HG03469 (cell line): ENCODE measurements around the gene CTU2.
"Not testable (repeated sequence)": the region's sequence is repeated elsewhere in the genome, so short reads cannot be mapped to it uniquely, and the experiment has no call there.

Source experiments
- ATAC-seq: cut with Tn5 transposase; IDR thresholded peaks from one replicate; pipeline ENCODE4 v1.9.1; 2021; ENCODE audit warnings: mild to moderate bottlenecking, moderate library complexity, moderate number of reproducible peaks; ENCODE audit not compliant: unreplicated experiment

CTU2 gene

DNA sequence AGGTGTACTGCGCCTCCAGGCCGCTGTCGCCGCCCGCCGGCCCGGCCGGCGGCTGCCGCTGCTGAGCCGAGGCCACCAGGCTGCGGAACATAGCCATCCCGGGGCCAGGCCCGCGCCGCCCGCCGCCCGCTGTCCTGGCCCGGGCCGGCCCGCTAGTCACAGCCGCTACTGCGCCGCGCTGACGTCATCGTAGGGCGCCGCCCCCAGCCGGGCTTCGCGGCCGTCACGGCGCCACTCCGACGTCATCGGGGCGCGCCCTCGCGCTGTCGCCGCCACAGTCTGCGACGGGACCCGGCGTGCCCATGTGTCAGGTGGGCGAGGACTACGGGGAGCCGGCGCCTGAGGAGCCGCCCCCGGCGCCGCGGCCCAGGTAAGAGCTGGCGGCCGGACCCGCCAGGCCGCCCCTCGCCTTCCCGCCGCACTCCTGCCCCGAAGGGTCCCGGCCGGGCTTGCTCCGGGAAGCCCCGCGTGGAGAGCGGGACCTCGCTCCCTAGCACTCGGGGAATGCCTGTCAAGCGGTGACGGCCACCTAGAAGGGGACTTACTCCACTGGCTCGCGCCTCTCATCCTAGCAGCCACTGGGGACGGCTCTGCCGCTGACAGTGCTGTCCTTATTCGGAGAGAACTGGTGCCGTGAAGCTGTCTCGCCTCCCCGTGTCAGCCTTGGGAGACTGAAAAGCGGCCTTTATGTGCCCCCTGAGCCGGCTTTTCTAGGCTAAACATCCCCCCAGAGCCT lies at the start of gene CTU2, which contains the start of gene RNF166:
Gene CTU2 (plus strand): TSS at position 275 of the 736 bp plus-strand sequence. CDS start 28 bp downstream, at position 303.
Gene RNF166 (minus strand): TSS at position 180 of the 736 bp plus-strand sequence. CDS start 83 bp downstream, at position 97.
- ATAC-seq: peak; percentile 44

DNA sequence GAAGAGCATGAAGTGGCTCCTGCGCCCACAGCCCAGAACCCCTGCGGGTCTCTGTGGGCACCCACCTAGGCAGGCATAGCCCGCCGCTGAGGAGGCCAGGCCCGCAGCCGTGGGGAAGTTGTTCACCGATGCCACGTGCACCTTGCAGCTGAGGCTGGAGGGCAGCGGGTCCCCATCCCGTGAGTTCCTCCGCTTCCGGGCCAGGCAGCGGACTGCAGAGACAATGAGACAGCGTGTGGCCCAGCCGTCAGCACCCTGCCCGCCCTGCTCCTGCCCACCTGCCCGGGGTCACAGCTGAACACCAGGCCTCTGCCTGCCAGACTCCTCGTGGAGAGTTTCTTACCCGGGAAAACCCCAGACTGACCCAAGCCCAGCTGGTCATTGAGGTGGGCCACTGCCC lies 48.9 kb upstream of the CTU2 start:
- no peak for ATAC-seq

DNA sequence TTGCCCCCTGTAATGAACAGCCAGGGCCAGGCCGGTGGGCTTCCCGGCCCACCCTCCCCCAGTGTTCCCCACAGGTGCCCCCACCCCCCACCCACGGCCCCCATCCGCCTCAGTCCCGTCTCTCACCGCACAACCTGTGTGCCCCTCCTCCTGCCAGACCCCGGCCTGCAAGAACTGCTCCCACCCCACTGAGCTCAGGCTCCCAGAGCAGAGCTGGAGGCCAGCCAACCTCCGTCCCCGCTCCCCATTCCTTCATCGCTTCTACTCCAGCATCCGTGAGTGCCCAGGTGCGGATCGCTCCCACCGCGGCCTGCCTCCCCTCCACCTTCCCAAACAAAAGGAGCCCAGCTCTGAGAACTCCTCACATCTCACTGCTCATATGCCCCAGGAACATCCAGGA lies 47.6 kb upstream of the CTU2 start:
- no peak for ATAC-seq

DNA sequence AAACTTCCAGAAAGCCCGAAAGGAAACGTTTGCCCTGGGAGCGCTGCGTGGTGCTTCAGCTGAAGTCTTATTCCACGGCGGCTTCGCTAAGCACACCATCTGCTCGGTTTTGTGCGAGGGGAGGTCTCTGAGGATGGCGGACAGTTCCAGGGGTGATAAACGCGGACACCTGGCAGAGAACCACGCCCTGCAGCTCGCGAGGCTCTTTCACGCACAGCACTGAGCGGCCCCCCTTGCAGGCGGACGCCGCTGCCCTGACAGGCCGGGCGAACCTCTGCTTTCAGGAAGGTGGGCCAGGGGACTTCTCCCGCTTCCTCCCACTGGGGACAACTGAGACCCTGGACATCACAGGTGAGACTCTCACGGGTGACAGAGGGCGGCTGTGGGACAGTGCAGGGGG lies 47.1 kb upstream of the CTU2 start:
- ATAC-seq: no peak

DNA sequence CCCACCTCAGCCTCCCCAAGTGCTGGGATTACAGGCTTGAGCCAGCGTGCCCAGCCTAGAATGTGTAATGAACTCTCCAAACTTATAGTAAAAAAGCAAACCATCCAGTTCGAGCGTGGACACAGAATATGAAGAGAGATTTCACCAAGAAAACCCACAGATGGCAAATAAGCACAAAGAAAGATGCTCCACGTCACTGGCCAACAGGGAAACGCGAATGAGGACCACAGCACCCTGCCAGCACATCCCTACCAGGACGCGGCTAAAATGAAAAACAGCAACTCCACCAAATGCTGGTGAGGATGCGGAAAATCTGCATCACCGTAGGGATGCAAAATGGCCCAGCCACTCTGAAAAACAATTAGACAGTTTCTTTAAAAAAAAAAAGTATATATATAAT lies 44.8 kb upstream of the CTU2 start:
- ATAC-seq: no peak

DNA sequence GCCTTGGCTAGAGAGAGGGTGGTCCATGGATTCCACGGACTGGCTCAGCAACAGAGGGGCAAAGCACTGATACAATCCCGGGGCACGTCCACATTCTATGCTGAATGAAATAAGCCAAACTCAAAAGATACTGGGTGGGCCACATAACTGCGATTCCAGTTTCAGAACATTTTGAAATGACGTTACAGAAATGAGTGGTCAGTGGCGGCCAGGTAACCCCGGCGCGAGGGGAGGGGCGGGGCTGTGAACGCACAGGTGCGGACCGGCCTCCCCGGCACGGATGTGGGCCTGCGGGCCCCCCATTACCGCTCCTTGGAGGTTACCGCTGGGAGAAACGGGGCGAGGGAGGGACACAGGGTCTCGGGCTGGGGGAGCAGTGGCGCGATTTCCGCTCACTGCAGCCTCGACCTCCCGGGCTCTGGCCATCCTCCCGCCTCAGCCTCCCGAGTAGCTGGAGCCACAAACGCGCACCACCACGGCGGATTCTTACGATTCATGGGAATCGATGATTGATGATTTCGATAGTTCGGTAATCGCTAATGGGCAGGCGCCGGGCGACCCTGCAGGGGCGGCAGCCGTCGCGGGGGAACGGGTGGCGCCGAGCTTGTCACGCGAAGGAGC lies 44.0 kb upstream of the CTU2 start:
- ATAC-seq: no peak

DNA sequence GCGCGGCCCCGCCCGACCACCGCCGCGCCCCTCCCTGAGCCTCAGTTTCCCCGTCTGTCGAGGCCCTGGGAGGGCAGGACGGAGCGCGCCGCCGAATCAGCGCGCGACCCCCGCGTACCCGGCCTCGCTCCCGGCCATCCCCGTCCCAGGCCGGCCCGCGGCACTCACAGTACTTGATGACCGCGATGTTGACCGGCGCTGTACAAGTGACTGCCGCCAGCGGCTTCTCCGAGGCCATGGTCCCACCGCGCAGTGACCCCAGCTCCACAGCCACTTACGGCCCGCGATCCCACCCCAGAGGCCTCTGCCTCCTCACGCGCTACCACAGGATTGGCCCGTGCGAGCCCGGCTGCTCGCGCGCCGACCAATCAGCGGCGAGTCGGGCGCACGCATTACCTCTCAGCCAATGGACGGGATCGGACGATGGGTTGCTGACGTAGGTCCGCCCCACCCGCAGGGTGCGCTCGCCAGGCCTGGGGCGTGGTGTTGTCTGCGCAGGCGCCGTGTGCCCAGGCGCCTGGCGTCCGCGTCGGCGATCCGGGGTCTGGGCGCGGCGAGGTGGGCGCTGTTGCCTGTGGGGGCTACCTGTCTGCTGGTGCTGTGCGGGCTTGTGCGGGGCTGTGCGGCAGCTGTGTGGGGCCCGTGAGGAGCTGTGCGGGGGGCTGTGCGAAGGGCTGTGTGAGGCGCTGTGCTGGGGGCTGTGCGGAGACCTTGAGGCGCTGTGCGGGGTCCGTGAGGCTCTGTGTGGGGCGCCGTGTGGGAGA lies 43.3 kb upstream of the CTU2 start, which contains the start of gene MVD:
Gene MVD (minus strand): TSS at position 249 of the 764 bp plus-strand sequence. CDS start 11 bp downstream, at position 238.
- ATAC-seq: peak; percentile 88

DNA sequence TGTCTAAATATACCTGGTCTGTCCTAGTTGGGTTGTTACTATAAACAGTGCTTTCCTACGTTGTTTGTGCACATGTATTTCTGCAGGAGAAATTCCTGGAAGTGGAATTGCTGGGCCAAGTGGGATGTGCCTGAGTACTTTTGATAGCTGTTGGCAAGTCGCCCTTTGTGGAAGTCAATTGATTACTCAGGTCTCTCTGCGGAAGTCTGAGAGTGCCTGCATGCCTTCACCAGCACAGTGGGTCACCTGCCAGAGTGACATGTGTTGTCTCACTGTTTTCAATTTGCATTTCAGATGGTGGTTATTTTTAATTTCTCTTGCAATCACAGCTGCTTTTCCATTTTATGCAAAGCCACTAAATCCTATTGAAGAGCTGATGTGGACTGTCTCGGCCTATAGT lies 41.2 kb upstream of the CTU2 start:
- no peak for ATAC-seq

DNA sequence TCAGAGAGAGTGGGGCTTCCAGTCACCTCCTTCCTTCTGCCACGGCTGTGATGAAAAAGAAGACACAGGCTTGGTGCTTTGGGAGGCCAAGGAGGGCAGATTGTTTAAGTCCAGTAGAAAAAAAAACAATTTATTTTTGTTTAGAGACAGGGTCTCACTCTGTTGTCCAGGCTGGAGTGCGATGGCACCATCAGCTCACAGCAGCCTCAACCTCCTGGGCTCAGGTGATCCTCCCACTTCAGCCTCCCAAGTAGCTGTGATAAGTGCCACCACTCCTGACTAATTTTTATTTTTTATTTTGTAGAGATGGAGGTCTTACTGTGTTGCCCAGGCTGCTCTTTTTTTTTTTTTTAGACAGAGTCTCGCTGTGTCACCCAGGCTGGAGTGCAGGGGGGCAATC lies 40.7 kb upstream of the CTU2 start:
- no peak for ATAC-seq

DNA sequence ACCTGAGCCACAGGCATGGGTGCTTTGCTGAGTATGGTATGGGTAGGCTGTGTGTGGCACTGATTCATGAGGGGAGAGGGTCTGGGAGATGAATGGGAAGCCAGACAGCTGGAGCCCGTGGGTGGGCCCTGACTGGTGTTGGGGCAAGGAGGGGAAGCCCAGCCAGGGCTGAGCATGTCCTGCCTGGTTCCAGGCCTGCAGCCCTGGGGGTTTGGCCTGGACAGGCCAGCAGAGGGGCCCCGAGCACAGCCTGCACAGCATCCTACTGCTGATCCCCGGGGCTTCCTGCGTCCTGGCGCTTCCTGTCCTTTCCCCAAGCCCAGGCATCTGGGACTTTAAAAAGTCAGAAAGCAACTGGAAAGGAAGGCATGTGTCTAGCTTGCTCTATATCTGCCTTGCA lies 38.8 kb upstream of the CTU2 start:
- no peak for ATAC-seq

DNA sequence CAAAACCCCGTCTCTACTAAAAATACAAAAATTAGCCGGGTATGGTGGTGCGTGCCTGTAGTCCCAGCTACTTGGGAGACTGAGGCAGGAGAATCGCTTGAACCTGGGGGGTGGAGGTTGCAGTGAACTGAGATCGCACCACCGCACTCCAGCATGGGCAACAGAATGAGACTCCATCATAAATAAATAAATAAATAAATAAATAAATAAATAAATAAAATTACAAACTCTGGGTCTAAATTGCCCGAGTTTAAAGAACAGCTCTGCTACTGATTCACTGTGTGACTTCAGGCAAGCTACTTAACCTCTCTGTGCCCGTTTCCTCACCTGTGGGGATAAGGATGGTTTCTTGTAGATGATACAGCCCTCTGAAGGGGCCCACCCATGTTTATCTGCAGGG lies 36.8 kb upstream of the CTU2 start:
- not testable (repeated sequence) for ATAC-seq

DNA sequence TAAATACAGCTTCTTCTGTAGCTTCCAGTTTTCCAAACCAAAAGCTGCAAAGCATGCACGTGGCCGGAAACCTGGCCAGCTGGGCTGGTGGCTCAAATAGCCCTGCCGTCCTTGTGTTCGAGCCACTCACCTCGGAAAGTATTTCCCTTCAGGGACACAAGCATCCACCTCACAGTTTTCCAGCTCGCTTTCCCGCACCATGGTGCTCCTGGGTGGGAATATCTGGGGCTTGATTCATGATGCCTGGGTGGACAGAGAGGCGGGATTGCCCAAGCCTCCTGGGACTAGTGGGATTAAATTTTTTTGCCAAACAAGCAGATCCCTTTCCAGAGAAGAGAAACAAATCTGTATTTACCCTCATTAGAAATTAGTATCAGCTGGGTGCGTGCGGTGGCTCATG lies 36.3 kb upstream of the CTU2 start:
- ATAC-seq: no peak

DNA sequence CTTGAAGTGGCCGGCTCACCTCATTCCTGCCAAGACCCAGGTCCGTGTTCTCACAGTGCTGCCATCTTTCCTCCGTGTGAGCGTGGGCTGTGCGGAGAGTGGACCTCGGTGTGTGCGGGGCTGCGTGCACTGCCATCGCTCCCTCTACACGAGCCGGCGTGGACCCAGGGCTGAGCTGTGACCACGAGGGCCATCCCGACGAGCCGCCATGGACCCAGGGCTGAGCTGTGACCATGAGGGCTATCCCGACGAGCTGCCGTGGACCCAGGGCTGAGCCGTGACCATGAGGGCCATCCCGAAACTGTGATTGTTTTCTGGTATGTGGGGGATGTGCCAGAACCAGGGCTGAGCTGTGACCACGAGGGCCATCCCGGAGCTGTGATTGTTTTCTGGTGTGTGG lies 34.5 kb upstream of the CTU2 start:
- ATAC-seq: no peak

DNA sequence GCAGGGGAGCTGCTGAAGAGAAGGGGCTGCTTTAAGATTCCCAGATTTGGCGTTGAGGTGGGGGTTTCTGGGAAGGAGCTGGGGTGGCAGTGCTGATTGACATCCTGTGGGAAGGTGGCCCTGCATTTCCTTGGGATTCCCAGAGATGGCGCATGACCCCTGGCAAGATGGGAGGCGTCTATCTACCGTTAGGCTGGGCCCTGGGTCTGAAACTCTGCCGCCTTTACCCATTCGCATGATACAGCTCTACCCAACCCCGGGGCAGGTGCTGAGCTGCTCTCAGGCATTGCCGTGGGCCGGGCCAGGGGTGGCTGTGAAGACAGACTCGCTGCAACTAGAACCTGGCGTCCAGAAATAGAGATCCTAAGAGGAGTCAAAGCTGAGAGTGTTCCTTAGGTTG lies 33.5 kb upstream of the CTU2 start:
- no peak for ATAC-seq

DNA sequence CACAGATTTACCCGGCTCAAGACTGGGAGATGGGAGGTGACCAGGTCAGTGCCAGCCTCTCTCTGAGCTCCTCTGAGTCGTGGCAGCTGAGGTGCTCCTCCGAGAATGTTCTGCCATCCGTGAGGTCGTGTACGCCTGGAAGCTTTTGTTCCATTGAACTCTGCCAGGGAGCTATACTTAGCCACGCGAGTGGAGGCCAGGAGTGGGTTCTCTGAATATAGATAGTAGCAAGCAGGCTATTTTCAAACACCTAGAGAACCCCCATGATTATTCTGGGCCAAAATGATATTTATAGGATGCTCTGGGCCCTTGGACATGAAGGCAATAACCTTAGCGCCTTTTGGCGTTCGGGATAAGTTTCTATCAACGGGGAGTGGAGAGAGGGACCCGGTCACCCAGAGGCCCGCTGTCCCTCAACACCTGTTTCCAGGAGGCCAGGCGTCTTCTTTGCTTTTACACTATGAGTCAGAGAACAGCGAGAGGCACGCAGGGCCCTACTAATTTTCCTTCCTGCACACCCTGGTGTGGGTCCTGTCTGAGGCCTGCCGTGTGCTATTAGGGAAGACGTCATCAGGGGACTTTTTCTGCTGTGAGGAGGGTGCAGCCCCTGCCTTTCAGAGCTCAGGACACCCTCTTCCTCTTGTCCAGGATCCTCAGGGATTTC lies 32.5 kb upstream of the CTU2 start:
- no peak for ATAC-seq

DNA sequence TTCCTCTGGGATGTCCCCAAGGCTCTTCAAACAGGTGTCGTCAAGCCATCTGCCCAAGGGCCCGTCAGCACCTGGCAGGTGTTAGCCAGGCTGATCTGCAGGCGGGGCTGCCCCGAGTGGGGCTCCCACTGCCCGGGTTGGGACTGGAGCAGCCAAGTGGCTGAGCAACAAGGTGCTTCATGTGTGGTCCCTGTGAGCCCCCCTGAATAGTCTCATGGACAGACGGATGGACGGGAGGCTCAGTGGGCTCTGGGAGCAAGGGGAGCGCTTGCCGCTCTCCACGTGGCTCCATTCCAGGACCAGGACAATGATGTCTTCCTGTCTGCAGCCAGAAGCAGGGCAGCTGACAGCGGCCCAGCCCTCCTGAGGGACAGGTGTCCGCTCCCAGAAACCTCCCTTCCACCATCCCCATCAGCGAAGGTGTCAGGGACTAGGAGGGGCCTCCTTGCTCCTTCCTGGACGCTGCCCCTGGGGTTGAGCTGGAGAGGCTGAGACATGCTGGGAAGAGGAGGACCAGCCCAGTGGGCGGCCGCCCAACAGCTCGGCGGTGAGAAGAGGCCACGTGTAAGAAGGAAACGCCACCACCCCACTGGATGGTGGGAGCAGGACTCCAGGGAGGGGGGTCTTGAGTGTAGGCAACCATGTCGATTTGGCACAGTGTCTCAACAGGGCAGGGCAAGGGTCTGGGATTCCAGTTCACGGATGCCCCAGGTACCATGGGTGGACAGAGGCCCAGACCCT lies 29.6 kb upstream of the CTU2 start:
- ATAC-seq: no peak

DNA sequence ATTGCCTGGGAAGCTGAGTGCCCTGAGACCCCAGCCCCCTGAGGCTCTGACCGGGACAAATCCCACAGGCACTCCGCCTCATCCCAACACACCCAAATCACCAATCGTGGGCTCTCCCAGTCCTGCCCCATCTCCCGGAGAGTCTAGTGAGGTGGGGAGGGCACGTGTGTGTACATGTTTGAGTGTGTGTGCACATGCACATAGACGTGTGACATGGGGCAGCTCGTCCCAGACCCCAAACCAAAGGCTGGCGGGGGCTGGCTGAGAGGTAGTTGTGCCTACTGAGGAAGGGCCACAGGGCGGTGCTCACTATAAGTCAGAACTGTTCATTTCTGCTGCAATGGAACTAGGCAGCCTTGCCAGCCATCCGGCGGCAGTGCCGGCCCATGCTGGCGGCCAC lies 28.6 kb upstream of the CTU2 start:
- ATAC-seq: no peak

DNA sequence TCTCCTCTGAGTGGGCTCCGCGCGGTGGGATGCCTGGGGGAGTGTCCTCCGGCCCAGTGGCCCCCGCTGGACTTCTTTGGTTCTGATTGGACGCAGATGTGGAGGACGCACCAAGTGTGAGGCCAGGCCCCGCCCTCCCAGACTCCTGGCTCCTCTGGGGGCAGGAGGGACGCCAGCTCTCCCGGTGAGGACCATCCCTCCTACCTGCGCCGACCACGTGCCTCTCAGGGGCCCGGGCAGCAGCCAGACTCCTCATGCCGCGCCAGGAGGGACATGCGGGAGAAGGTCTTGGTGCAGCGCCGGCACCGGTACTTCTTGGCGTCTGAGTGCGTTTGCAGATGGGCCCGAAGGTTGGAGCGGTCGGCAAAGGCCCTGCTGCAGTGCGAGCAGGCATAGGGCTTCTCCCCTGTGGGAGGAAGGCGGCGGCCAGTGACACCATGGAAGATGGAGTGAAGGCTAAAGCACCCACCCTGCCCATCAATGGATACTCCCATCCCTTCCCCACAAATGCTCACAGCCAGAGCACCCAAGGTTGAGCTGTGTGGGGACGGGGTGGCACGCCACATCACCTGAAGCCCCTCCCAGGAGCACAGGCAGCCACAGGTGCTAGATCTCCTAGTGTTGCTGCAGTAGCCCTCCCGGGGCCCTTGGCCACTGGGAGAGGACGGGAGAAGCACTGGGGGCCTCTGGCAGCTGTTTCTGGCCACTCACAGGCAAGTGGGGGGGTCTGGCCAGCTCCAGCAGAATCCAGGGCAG lies 27.9 kb upstream of the CTU2 start:
- no peak for ATAC-seq

DNA sequence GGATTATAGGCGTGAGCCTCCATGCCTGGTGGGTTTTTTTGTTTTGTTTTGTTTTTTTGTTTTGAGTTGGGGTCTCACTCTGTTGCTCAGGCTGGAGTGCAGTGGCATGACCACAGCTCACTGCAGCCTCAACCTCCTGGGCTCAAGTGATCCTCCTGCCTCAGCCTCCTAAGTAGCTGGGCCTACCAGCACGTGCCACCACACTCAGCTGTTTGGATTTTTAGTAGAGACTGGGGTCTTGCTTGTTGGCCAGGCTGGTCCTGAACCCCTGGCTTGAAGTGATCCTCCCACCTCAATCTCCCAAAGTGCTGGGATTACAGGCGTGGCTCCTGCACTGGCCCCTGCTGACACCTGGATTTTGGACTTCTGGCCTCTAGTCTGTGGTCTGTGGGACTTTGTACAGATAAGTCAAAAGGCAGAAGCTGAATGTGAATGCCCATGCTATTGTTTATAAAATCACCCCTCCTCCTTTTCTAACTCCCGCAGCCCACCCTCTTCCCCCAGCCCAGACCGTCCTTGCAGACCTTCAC lies 25.7 kb upstream of the CTU2 start:
- ATAC-seq: no peak
